Epithelial cell of proximal tubule (primary cell): ENCODE measurements around the gene EPHB1. TPM values are rescaled to one million over a fixed set of nuclear protein-coding genes. Genes with fewer than 3 reads are reported as not detected.

Source experiments
- DNase-seq: peaks from one replicate; pipeline ENCODE4 v3.0.0-alpha.2; 2011; ENCODE audit warnings: low read depth
- H3K4me3 ChIP-seq: 2 replicates; pipeline ENCODE4 v1.5.1; 2011; ENCODE audit warnings: low read depth, mild to moderate bottlenecking, low read length
- CTCF ChIP-seq: conservative IDR thresholded peaks from 2 replicates; pipeline ENCODE4 v1.5.1; 2012; ENCODE audit warnings: low read depth, mild to moderate bottlenecking, low read length
- total RNA-seq: library from RNA; depleted of rRNA; stranded (reverse); fragments of >200 nt; gene quantifications from 2 replicates; pipeline ENCODE4 v1.2.3, GENCODE V29; 2015

Gene EPHB1
- total RNA-seq, 1 donor from 2014 or later: 1.6 TPM

GRCh38 chr3:135260025-135260424, 465.0 kb downstream of the EPHB1 start:
- no peak for DNase-seq
- no peak for TF ChIP-seq CTCF
- no peak overlapping the region for H3K4me3 ChIP-seq

- DNase-seq: no peak
- H3K4me3 ChIP-seq: no peak overlapping the region
- no peak for TF ChIP-seq CTCF
Measured at GRCh38 chr3:135261214-135261775, 466.2 kb downstream of the EPHB1 start.

GRCh38 chr3:135261916-135262315, 466.9 kb downstream of the EPHB1 start:
- no peak for TF ChIP-seq CTCF
- DNase-seq: no peak
- no peak overlapping the region for H3K4me3 ChIP-seq

- no peak overlapping the region for H3K4me3 ChIP-seq
- no peak for TF ChIP-seq CTCF
- DNase-seq: no peak
Measured at GRCh38 chr3:135262441-135262840, 467.4 kb downstream of the EPHB1 start.

- no peak for TF ChIP-seq CTCF
Measured at GRCh38 chr3:135263331-135263730, 468.3 kb downstream of the EPHB1 start.

GRCh38 chr3:135267487-135267886, 472.4 kb downstream of the EPHB1 start:
- no peak for DNase-seq
- no peak overlapping the region for H3K4me3 ChIP-seq
- TF ChIP-seq CTCF: no peak

More at GRCh38 chr3:135263331-135263730, 468.3 kb downstream of the EPHB1 start:
- H3K4me3 ChIP-seq: no peak overlapping the region
- DNase-seq: no peak

GRCh38 chr3:135268941-135269532, 474.0 kb downstream of the EPHB1 start:
- TF ChIP-seq CTCF: no peak
- no peak for DNase-seq
- H3K4me3 ChIP-seq: no peak overlapping the region
